Activated naive CD4-positive, alpha-beta T cell treated with anti-CD3 and anti-CD28 coated beads, Interleukin-2, amount 10 ng/mL, durations not matched to agents 7 days and 5 days (primary cell): ENCODE data around the gene NOPCHAP1.

ENCODE experiments used
- CTCF ChIA-PET: fragments of 350-600 bp; sonication (Branson Sonifier 250); formaldehyde crosslinking; loops from one replicate; lab custom pipeline; 2021; ENCODE audit warnings: antibody characterized with exemption; lab: Charles Lee
- DNase-seq: peaks from one replicate; pipeline ENCODE4 v3.0.0-alpha.2; 2020
- H3K27ac Mint-ChIP-seq: one replicate; pipeline ENCODE4 v1.8.0; 2021; ENCODE audit warnings: mild to moderate bottlenecking, moderate library complexity, mixed read lengths
- H3K27me3 Mint-ChIP-seq: one replicate; pipeline ENCODE4 v1.8.0; 2021; ENCODE audit warnings: mild to moderate bottlenecking, mixed read lengths
- H3K36me3 Mint-ChIP-seq: one replicate; pipeline ENCODE4 v1.8.0; 2021; ENCODE audit warnings: mixed read lengths
- H3K4me1 Mint-ChIP-seq: one replicate; pipeline ENCODE4 v1.8.0; 2021; ENCODE audit warnings: mixed read lengths
- H3K4me3 Mint-ChIP-seq: one replicate; pipeline ENCODE4 v1.8.0; 2021; ENCODE audit warnings: mild to moderate bottlenecking, moderate library complexity, mixed read lengths
- H3K9me3 Mint-ChIP-seq: one replicate; pipeline ENCODE4 v1.8.0; 2021; ENCODE audit warnings: mixed read lengths

NOPCHAP1 gene

DNA sequence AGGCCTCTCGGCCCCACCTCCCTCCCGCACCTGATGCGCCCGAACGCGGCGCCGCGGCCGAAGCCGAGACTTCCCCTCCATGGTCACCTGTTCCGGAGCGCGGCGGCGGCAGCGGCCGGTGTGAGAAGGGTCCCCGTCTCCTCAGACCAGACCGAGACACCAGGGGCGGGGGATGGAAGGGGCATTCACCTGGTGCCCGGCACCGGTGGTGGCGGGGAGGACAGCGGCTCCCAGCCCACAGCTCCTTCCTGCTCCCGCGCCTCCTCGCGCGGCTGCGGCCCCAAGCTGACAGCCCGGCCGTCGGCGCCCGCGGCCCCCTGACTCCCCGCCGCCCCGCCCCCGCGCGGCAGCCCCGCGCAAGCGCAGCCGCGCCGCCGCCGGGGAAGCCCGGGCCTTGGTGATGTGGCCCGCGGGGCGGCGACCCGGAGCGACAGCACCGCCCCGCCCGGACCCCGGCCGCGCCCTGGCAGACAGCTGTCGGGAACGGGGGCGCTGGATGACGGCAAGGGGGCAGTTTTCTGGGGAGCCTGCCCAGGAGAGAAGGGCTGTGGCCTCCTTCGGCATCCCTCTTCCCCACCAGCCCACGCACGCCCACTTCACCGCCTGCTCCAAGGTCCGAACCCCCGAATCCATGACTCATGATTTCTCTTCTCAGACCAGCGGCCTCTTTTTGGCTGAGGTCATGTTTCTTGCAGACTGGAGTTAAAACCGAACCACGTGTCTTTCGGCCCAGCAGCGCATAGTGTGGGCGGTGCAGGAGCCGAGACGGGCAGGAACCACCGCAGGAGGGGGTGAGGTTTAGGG lies 27.9 kb upstream of the NOPCHAP1 start, which contains the start of gene SLC41A2:
SLC41A2 (minus strand) TSS at position 290 of the 804 bp plus-strand sequence. CDS start 29,763 bp downstream, outside the sequence.
- Mint-ChIP-seq H3K9me3 (no peaks in the 10 kb centered on the region), H3K4me1 (peaks cover 26% of the 10 kb centered on the region), H3K27ac (peak within 1 kb of the TSS; percentile 46), H3K4me3 (peak within 1 kb of the TSS; percentile 84), H3K27me3 (peaks cover 80% of the 10 kb centered on the region), H3K36me3 (no peaks in the 10 kb centered on the region)
- DNase-seq, result peak; percentile 77
- CTCF ChIA-PET, result interaction anchor here (0.6 to 2.3 kb wide), 5 partner anchors 32 to 576 kb away, joined by 3 to 9 read pairs (median 4); no protein-coding TSS in a partner anchor

DNA sequence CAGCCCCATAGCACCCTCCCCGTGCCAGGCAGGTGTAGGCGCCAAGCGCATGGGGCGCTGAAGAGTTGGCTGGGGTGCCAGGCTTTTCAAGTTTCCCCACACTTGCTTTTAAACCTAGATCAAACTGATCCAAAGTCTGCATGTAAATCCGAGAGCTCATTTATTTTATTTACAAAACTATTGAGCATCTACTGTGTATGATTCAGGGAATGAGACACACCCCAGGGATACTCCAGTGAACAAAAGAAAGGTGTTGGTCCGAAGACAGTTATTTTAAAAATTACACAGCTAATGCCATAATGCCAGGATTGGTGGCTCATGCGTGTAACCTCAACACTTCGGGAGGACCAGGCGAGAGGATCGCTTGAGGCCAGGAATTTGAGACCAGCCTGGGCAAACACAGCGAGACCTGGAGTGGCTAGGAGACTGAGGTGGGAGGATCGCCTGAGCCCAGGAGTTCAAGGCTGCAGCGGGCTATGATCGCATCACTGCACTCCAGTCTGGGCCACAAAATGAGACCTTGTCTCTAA lies 27.2 kb upstream of the NOPCHAP1 start:
- H3K36me3 Mint-ChIP-seq, result no peaks in the 10 kb centered on the region
- peaks cover 78% of the 10 kb centered on the region for H3K27me3 Mint-ChIP-seq
- no peak for DNase-seq
- CTCF ChIA-PET, result interaction anchor here (0.6 to 2.3 kb wide), 8 partner anchors 31 to 577 kb away, joined by 3 to 9 read pairs (median 3); no protein-coding TSS in a partner anchor
- peak overlapping the region; percentile 46 for H3K27ac Mint-ChIP-seq
- H3K4me3 Mint-ChIP-seq, result peak overlapping the region; percentile 84
- H3K9me3 Mint-ChIP-seq, result no peaks in the 10 kb centered on the region
- peaks cover 26% of the 10 kb centered on the region for H3K4me1 Mint-ChIP-seq

DNA sequence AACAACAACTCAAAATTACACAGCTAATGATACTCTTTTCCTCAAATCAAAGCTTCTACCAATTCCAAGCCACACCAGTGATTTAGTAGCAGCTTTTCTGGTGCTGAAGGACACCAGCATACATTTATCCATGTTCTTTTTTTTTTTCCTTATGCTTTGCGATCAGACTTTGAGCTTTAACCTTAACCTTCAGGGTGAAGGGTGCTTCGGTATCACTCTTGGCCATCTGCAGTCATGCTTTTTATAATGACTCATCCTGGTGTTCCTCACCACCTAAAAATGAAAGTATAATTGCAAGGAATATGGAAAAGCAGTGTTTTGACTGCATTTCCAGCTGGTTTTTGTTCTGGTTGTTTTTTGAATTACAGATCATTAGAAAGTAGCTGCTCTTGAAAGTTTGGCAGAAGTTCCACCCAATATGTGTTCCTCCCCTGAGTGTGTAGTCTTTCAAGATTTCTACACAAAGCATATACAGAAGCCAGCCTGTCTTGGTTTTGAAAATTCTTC lies 26.7 kb upstream of the NOPCHAP1 start:
- Mint-ChIP-seq H3K27ac (no peak overlapping the region), H3K36me3 (no peaks in the 10 kb centered on the region), H3K4me1 (peaks cover 26% of the 10 kb centered on the region), H3K4me3 (peak overlapping the region; percentile 84), H3K9me3 (no peaks in the 10 kb centered on the region), H3K27me3 (peaks cover 74% of the 10 kb centered on the region)
- no peak for DNase-seq
- CTCF ChIA-PET, result interaction anchor here (0.6 to 2.3 kb wide), 9 partner anchors 30 to 578 kb away, joined by 3 to 9 read pairs (median 3); no protein-coding TSS in a partner anchor

DNA sequence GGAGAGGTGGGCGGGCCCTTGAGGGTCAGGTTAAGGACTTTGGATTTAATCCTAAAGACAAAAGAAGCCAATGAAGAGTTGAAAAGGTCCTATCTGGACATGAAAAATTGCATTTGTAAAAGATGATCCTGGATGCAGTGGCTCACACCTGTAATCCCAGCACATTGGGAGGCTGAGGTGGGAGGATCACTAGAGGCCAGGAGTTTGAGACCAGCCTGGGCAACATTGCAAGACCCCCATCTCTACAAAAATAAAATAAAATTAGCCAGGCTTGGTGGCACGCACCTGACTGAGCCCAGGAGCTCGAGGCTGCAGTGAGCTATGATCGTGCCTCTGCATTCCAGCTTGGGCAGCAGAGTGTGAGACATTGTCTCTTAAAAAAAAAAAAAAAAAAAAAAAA lies 25.7 kb upstream of the NOPCHAP1 start:
- peaks cover 73% of the 10 kb centered on the region for H3K27me3 Mint-ChIP-seq
- H3K4me3 Mint-ChIP-seq, result no peak overlapping the region

DNA sequence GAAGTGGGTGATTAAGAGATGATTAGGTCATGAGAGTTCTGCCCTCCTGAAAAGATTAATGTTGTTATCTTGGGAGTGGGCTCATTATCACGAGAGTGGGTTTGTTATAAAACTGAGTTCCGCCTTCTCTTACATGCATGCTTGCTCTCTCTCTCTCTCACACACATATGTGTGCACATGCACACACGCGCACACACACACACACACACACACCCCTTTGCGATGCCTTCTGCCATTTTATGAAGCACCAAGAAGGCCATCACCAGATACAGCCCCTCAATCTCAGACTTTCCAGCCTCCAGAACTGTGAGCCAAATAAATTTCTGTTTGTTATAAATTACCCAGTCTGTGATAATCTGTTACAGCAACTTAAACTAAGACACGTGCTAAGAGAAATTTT lies 22.4 kb upstream of the NOPCHAP1 start:
- H3K4me1 Mint-ChIP-seq, result peaks cover 14% of the 10 kb centered on the region
- peaks cover 51% of the 10 kb centered on the region for H3K27me3 Mint-ChIP-seq

More for the DNA sequence above, 25.7 kb upstream of the NOPCHAP1 start:
- Mint-ChIP-seq H3K4me1 (peaks cover 26% of the 10 kb centered on the region), H3K36me3 (no peaks in the 10 kb centered on the region), H3K9me3 (no peaks in the 10 kb centered on the region), H3K27ac (no peak overlapping the region)
- no peak for DNase-seq
- CTCF ChIA-PET, result interaction anchor here (1.0 to 2.3 kb wide), 3 partner anchors 93 to 579 kb away, joined by 3 to 9 read pairs (median 4); no protein-coding TSS in a partner anchor

DNA sequence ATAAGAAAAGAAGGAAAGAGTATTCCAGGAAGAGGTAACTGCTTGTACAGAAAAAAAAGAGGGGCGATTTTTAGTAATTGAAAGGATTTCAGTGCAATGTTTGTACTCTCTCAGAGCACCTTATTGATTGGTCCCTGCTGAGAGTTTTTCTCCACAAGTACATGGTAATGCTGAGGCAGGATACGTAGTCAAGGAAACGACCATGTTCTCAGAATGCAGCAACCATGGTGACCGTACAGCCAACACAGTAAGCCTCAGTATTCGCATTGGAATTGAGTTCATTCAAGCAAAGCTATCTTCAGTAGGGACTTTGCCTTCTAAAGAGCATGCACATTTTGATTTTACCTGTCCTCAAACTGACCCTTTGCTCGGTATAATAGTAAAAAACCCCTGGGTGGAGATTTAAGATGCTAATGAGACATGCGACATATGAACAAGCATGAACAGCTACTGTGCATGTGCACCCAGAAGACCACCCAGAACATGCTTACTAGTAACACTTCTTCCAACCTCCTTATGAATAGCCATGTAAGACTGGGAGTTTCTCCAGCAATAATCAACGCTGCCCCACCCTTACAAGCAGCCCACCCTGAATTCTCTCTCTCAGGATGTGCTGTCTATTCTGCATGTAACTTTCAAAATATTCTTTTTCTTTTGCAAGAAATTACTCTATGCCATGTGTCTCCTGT lies 21.8 kb upstream of the NOPCHAP1 start:
- Mint-ChIP-seq H3K36me3 (no peaks in the 10 kb centered on the region), H3K27ac (no peak overlapping the region), H3K4me1 (peaks cover 8% of the 10 kb centered on the region), H3K9me3 (no peaks in the 10 kb centered on the region), H3K4me3 (no peak overlapping the region), H3K27me3 (peaks cover 45% of the 10 kb centered on the region)
- DNase-seq, result no peak
- CTCF ChIA-PET, result no interaction called here

More for the DNA sequence above, 22.4 kb upstream of the NOPCHAP1 start:
- H3K4me3 Mint-ChIP-seq, result no peak overlapping the region
- no peak for DNase-seq
- no peak overlapping the region for H3K27ac Mint-ChIP-seq
- H3K9me3 Mint-ChIP-seq, result no peaks in the 10 kb centered on the region
- no peaks in the 10 kb centered on the region for H3K36me3 Mint-ChIP-seq
- CTCF ChIA-PET, result no interaction called here

DNA sequence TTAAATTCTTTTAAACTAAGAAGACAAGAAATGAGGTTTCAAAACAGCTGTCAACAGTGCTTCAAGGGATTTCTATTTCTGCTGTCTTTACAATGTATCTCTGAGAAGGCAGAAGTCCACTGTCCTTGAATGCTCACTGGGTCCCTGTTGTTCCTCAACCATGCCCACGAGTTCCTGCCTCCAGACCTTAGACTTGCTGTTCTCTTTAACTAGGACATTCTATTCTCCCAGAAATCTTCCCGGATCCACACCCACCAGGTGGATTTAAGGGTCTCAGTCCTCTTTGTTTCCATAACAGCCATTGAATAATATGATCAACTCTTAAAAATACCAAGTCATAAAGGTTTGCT lies 21.3 kb upstream of the NOPCHAP1 start:
- DNase-seq, result no peak
- CTCF ChIA-PET, result no interaction called here
- H3K27me3 Mint-ChIP-seq, result peaks cover 40% of the 10 kb centered on the region

DNA sequence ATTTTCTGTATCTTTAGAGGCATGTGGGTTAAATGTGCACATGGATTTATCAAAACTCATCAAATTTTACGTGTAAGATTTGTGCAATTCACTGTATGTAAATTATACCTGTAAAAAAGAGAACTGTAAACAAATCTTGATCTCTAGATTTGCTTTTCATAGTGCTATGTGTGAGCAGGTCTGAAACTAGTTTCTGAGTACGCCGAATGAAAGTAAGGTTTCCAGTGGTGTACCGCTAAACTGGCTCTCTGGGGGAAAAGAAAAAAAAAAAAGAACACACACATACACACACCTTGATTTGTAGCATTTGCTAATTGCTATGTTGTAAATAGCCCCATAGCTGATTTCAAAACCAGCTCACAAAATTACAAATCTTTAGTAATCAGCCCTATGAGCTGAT lies 19.4 kb upstream of the NOPCHAP1 start:
- H3K27me3 Mint-ChIP-seq, result peaks cover 22% of the 10 kb centered on the region
- DNase-seq, result no peak
- H3K4me1 Mint-ChIP-seq, result no peaks in the 10 kb centered on the region
- CTCF ChIA-PET, result no interaction called here
- H3K4me3 Mint-ChIP-seq, result no peak overlapping the region
- H3K36me3 Mint-ChIP-seq, result no peaks in the 10 kb centered on the region
- H3K9me3 Mint-ChIP-seq, result no peaks in the 10 kb centered on the region
- no peak overlapping the region for H3K27ac Mint-ChIP-seq

More for the DNA sequence above, 21.3 kb upstream of the NOPCHAP1 start:
- Mint-ChIP-seq H3K4me3 (no peak overlapping the region), H3K9me3 (no peaks in the 10 kb centered on the region), H3K36me3 (no peaks in the 10 kb centered on the region), H3K4me1 (peaks cover 4% of the 10 kb centered on the region), H3K27ac (no peak overlapping the region)

DNA sequence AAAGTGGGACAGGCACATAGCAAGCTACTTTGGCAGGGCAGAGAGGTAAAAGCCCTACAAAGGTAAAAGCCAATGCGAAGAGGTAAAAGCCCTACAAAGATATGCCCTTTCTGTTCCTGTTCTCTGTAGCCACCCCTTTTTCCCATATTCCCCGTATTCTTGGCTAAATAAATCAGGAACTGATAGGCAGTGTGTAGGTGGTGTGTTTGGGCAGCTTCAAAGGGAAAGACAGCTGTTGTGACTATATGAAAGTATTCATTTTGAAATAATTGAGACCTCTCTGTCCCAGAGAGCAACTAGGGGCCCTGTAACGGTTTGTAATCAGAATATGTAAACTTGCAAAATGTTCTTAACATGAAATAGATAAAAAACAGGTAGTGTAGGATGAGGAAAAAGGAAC lies 16.8 kb upstream of the NOPCHAP1 start:
- peaks cover 14% of the 10 kb centered on the region for H3K27me3 Mint-ChIP-seq
- no peaks in the 10 kb centered on the region for H3K4me1 Mint-ChIP-seq
- no peaks in the 10 kb centered on the region for H3K36me3 Mint-ChIP-seq
- H3K27ac Mint-ChIP-seq, result no peak overlapping the region
- CTCF ChIA-PET, result interaction anchor here (0.6 kb wide), 1 partner anchor 137 kb away, joined by 4 read pairs; no protein-coding TSS in a partner anchor
- no peak for DNase-seq
- H3K4me3 Mint-ChIP-seq, result no peak overlapping the region
- H3K9me3 Mint-ChIP-seq, result no peaks in the 10 kb centered on the region

DNA sequence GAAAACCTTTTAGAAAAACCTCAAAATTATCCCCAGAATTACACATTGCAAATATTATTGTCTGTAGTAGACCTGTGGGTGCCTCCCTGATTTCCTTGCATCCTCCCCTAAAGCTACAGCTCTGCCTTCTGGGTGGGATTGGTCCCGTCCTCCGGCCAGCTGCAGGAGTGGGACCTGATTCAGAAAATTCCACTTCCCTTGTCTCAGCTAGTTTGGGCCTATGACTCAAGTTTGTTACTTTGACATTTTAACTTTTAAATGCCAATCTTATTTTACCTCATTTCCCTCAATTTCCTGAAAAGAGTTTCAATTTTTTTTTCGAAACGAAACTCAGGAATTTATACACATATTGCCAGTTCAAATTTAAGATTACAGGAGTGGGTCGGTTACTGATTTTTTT lies 14.8 kb upstream of the NOPCHAP1 start:
- Mint-ChIP-seq H3K4me1 (no peaks in the 10 kb centered on the region), H3K27ac (no peak overlapping the region)
- CTCF ChIA-PET, result no interaction called here

DNA sequence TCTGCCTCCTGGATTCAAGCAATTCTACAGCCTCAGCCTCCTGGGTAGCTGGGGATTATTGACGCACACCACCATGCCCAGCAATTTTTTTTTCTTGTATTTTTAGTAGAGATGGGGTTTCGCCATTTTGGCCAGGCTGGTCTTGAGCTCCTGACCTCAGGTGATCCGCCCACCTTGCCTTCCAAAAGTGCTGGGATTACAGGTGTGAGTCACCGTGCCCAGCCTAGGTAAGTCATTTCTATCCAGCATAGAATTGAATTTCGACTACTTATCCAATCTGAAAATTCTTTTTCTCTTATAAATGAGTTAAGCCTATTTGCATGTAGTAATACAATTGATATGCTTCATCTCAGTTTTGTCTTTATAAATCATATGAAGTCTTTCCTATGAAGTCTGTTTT lies 12.9 kb upstream of the NOPCHAP1 start:
- no peaks in the 10 kb centered on the region for H3K9me3 Mint-ChIP-seq
- DNase-seq, result no peak
- H3K4me1 Mint-ChIP-seq, result no peaks in the 10 kb centered on the region
- peaks cover 10% of the 10 kb centered on the region for H3K27me3 Mint-ChIP-seq
- no peak overlapping the region for H3K27ac Mint-ChIP-seq
- H3K36me3 Mint-ChIP-seq, result no peaks in the 10 kb centered on the region
- H3K4me3 Mint-ChIP-seq, result no peak overlapping the region
- CTCF ChIA-PET, result no interaction called here

More for the DNA sequence above, 14.8 kb upstream of the NOPCHAP1 start:
- DNase-seq, result no peak
- no peak overlapping the region for H3K4me3 Mint-ChIP-seq
- no peaks in the 10 kb centered on the region for H3K9me3 Mint-ChIP-seq
- no peaks in the 10 kb centered on the region for H3K36me3 Mint-ChIP-seq
- peaks cover 6% of the 10 kb centered on the region for H3K27me3 Mint-ChIP-seq

DNA sequence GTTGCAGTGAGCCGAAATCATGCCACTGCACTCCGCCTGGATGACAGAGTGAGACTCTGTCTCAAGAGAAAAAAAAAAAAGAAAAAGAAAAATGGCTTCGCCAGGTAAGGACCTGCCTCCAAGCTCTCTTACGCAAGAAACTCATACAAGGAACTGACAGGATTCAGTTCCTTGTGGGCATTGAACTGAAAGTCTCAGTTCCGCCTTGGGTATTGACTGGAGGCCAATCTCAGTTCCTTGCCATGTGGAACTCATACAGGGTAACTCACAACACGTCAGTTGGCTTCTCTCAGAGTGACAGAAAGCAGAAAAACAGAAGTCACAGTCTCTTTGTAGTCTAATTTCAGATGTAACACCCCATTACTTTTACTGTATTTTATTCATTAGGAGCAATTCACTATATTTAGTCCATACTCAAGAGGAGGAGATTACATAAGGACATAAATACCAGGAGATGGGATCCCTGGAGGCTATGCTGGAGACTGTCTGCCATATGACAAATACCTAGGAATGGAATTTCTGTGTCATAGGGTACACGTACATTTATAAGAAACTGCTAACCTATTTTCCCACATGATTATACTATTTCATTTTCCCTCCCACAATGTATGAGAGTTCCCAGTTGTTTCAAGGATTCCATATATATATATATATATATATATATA lies 11.4 kb upstream of the NOPCHAP1 start:
- H3K4me3 Mint-ChIP-seq, result no peak overlapping the region
- CTCF ChIA-PET, result no interaction called here
- no peaks in the 10 kb centered on the region for H3K36me3 Mint-ChIP-seq
- no peaks in the 10 kb centered on the region for H3K4me1 Mint-ChIP-seq
- H3K27me3 Mint-ChIP-seq, result peaks cover 11% of the 10 kb centered on the region
- no peak for DNase-seq
- H3K27ac Mint-ChIP-seq, result no peak overlapping the region
- no peaks in the 10 kb centered on the region for H3K9me3 Mint-ChIP-seq

DNA sequence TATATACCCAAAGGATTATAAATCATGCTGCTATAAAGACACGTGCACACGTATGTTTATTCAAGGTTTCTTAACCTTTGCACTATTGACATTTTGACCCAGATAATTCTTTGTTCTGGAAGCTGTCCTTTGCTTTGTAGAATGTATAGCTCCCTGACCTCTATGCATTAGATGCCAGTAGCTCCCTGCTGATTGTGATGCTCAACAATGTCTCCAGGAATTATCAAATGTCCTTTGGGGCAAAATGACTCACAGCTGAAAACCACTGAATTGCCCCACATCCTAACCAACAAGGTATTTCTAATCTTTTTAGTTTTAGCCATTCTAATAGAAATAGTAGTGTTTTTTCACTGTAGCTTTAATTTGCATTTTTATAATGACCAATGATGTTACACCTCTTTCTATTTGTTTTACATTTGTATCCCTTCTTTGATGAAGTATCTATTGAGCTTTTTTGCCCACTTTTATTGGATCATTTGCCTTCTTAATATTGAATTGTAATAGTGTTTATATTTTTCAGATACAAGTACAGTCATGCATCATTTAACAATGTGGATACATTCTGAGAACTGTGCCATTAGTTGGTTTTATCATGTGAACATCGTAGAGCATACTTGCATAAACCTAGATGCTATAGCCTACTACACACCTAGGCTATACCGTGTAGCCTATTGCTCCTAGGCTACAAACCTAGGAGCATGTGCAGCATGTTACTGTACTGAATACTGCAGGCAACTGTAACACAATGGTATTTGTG lies 10.4 kb upstream of the NOPCHAP1 start:
- Mint-ChIP-seq H3K36me3 (no peaks in the 10 kb centered on the region), H3K27me3 (peaks cover 15% of the 10 kb centered on the region), H3K27ac (no peak overlapping the region), H3K4me1 (no peaks in the 10 kb centered on the region), H3K9me3 (no peaks in the 10 kb centered on the region), H3K4me3 (no peak overlapping the region)
- no peak for DNase-seq
- CTCF ChIA-PET, result no interaction called here
